AG04450 (cell line): ENCODE results near the gene SUMO3. TPM values are rescaled to one million over a fixed set of nuclear protein-coding genes. Genes with fewer than 3 reads are reported as not detected.

Experiments
- CTCF ChIA-PET: fragments of 300-600, 350-600 bp; formaldehyde crosslinking; extraction: SDS; loops from one replicate; lab custom pipeline; 2022; ENCODE audit warnings: antibody characterized with exemption, inconsistent platforms; lab: Charles Lee
- POLR2A ChIA-PET: fragments of 350-600 bp; formaldehyde crosslinking; extraction: SDS; loops from one replicate; lab custom pipeline; 2021; ENCODE audit warnings: antibody characterized with exemption, inconsistent platforms; lab: Yijun Ruan, JAX
- DNase-seq: peaks from one replicate; pipeline ENCODE4 v3.0.0-alpha.2; 2011; ENCODE audit warnings: low read depth, low spot score
- H3K27ac ChIP-seq: one replicate; pipeline ENCODE4 v1.5.1; 2012; ENCODE audit warnings: low read depth, low read length, control low read depth
- H3K27me3 ChIP-seq: one replicate; pipeline ENCODE4 v1.6.0; 2012; ENCODE audit warnings: low read length; ENCODE audit not compliant: control insufficient read depth, insufficient read depth
- H3K4me3 ChIP-seq: 2 replicates; pipeline ENCODE4 v1.5.1; 2011; ENCODE audit warnings: mild to moderate bottlenecking, low read depth, low read length, control low read depth
- H3K9me3 ChIP-seq: 2 replicates; pipeline ENCODE4 v1.5.1; 2012; ENCODE audit warnings: low read length; ENCODE audit not compliant: control insufficient read depth, insufficient read depth
- polyA plus RNA-seq: library from polyadenylated mRNA; depleted of rRNA; stranded (reverse); fragments of >200 nt; gene quantifications from 2 replicates; pipeline ENCODE4 v1.2.3, GENCODE V29; 2011
- TF ChIP-seq, protein P1 (sequence below): IDR thresholded peaks from 2 replicates; pipeline ENCODE4 v1.5.1; 2011; ENCODE audit warnings: low read depth, low read length, control low read depth, inconsistent platforms

SUMO3 gene
- polyA plus RNA-seq, 1 experiment: 134 TPM

- TF ChIP-seq, protein P1, sequence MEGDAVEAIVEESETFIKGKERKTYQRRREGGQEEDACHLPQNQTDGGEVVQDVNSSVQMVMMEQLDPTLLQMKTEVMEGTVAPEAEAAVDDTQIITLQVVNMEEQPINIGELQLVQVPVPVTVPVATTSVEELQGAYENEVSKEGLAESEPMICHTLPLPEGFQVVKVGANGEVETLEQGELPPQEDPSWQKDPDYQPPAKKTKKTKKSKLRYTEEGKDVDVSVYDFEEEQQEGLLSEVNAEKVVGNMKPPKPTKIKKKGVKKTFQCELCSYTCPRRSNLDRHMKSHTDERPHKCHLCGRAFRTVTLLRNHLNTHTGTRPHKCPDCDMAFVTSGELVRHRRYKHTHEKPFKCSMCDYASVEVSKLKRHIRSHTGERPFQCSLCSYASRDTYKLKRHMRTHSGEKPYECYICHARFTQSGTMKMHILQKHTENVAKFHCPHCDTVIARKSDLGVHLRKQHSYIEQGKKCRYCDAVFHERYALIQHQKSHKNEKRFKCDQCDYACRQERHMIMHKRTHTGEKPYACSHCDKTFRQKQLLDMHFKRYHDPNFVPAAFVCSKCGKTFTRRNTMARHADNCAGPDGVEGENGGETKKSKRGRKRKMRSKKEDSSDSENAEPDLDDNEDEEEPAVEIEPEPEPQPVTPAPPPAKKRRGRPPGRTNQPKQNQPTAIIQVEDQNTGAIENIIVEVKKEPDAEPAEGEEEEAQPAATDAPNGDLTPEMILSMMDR: no peak
- POLR2A ChIA-PET: no interaction called here
These were observed 20.4 kb upstream of the SUMO3 start for GRCh38 chr21:44838039-44838895.

DNA sequence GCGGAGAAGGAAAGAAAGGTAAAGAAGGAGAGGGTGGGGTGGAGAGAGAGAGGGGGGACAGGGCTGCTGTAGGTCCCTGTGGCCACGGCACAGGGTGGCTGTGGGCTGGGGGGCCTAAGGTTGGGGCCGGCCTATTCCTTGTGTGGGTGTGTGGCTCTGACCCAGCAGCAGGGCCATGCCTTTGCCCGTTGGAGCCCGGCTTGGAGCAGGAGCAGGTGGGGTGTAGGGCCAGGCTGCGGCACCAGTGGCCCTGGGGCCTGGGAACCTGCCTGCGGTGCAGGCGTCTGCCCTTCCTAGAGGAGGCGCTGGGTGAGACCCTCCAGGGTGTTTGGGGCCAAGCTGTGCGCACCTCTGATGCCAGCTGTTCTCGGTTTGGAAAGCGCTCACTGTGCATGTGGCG lies 19.7 kb upstream of the SUMO3 start:
- no peak for DNase-seq
- peaks cover 18% of the 10 kb centered on the region for H3K27me3 ChIP-seq
- H3K27ac ChIP-seq: no peak overlapping the region
- no peaks in the 10 kb centered on the region; the same call in 1 of the 2 replicates for H3K9me3 ChIP-seq
- TF ChIP-seq, protein P1: no peak
- ChIA-PET POLR2A (no interaction called here), CTCF (no interaction called here)
- no peak overlapping the region for H3K4me3 ChIP-seq

More at GRCh38 chr21:44838039-44838895, 20.4 kb upstream of the SUMO3 start:
- no peak overlapping the region for H3K27ac ChIP-seq
- H3K4me3 ChIP-seq: no peak overlapping the region
- H3K27me3 ChIP-seq: peaks cover 25% of the 10 kb centered on the region
- no peaks in the 10 kb centered on the region; the same call in 1 of the 2 replicates for H3K9me3 ChIP-seq
- CTCF ChIA-PET: no interaction called here
- no peak for DNase-seq

- Histone ChIP-seq H3K27me3 (peaks cover 14% of the 10 kb centered on the region), H3K27ac (no peak overlapping the region), H3K9me3 (no peaks in the 10 kb centered on the region; the same call in 1 of the 2 replicates), H3K4me3 (no peak overlapping the region)
- ChIA-PET CTCF (no interaction called here), POLR2A (no interaction called here)
- TF ChIP-seq, protein P1: no peak
- DNase-seq: no peak
These were observed 19.0 kb upstream of the SUMO3 start for GRCh38 chr21:44836666-44837471.

GRCh38 chr21:44836349-44836665 lies 18.4 kb upstream of the SUMO3 start:
- ChIA-PET POLR2A (no interaction called here), CTCF (no interaction called here)
- Histone ChIP-seq H3K9me3 (no peaks in the 10 kb centered on the region; the same call in 1 of the 2 replicates), H3K27me3 (peaks cover 9% of the 10 kb centered on the region), H3K27ac (no peak overlapping the region), H3K4me3 (no peak overlapping the region)
- TF ChIP-seq, protein P1: no peak
- no peak for DNase-seq

DNA sequence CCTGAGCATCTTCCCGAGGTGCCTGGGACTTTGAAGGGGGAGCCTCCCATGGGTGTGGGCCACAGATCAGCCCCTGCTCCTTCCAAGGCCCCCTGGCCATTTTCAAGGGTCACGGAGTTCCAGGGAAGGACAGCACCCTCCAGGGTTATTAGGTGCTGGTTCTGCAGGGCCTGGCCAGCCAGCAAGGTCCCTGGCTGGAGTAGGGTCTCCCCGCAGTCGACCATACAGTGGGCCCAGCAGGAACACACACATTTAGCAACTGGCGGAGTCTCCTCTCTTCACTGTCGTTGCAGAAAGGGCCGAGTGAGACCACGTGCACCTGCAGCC lies 17.7 kb upstream of the SUMO3 start:
- no peak for DNase-seq
- ChIA-PET POLR2A (no interaction called here), CTCF (no interaction called here)
- Histone ChIP-seq H3K9me3 (no peaks in the 10 kb centered on the region; the same call in 1 of the 2 replicates), H3K27me3 (peaks cover 4% of the 10 kb centered on the region), H3K27ac (no peak overlapping the region), H3K4me3 (no peak overlapping the region)
- TF ChIP-seq, protein P1: no peak
